Stimulated activated CD4-positive, alpha-beta T cell treated with anti-CD3 and anti-CD28 coated beads, TNF-alpha, amount 100 ng/mL, for 4 hours (primary cell): ENCODE data around the gene ARIH2.
"Not testable (repeated sequence)": the region's sequence is repeated elsewhere in the genome, so short reads cannot be mapped to it uniquely, and the experiment has no call there.

ENCODE experiments used
- DNase-seq, 3 experiments: peaks; one replicate each; pipeline ENCODE4 v3.0.0-alpha.2; 2020; ENCODE audit warnings: low read depth in 3 of 3

Gene ARIH2

DNA sequence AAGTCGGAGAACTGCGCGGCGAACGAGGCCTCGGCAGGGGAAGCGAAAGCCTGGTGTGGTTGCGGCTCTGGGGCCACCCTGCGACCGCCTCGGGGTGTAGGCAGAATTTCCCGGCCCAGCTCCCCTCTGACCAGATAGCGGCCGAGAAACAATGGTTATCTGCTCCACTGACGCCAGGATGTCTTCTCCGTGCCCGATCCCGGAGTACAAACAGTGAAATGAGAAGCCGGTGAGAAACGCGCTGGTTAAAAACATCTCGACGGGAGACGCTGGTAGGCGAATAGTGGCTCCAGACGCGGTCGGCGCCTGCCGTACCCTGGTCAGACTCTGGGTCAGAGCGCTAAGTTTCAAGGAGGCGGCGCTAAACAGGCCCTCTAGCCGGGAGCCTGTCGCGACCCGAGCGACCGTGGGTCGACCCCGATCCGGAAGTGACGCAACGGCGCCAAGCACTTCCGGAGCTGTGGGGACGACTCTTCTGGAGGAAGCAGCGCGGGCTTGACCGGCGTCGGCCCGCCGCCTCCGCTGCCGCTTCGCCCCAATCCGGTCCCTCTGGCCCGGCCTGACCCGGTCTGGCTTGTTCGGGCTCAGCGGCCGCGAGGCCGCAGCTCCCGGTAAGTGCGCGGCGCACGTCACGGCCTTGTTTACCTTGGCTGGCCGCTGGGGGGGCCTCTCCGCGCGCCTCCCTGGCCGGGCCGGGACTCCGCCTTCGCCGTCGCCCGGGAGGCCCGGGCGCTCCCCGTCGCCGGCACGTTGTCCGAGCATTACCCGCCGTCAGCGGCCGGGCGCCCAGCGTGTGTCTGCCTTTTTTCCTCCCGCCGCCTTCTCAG is at the start of gene ARIH2:
Gene ARIH2 (plus strand): TSS at position 455 of the 827 bp plus-strand sequence. CDS start 8,717 bp downstream, outside the sequence.
- peak; percentile 69 to 73 (median 70) for DNase-seq

DNA sequence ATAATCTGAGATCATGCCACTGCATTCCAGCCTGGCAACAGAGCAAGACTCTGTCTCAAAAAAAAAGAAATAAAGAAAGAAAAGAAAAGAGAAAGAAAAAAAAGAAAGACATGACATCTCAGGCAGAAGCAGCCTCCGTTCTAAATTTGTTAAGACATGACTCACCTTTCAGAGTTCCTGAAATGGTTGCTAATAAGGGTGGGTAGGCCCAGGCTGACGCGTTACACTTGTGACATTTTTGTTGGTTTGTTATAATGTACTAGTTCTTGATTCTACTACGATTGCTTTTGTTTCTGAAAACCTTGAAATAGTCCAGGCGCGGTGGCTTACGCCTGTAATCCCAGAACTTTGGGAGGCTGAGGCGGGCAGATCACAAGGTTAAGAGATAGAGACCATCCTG is 41.0 kb upstream of the ARIH2 start:
- DNase-seq, result no peak

DNA sequence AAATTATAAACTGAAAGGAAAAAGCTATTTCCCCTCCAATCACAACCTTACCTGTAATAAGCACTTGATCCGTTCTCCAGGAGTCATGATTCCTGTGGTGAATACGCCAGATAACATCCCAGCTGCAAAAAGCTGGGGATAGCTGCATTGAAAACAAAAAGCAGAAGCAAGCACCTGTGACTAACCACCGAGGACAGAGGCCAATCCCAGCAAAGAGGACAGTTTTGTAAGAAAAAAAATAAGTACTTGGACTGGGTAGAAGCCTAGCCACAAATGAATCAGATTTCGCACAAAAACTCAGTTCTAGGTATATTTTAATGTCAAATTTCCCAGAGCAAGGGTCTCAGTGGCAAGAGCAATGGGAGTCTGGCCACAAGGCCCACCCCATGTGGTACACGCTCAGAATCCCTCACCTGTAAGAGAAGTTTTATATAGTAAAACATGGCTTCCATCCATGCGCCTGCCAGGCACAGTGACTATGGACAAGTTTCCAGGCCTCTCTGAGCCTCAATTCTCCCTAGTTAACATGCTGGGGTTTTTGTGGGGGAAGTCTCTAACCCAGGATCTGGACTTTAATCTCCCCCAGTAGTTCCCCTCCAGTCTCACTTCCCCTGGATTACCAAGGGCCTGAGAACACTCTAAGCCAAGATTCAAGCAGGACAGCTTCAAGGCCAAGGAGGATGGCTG is 39.2 kb upstream of the ARIH2 start:
- DNase-seq, result no peak

- no peak for DNase-seq
Measured at GRCh38 chr3:48879994-48880377, 38.7 kb upstream of the ARIH2 start.

DNA sequence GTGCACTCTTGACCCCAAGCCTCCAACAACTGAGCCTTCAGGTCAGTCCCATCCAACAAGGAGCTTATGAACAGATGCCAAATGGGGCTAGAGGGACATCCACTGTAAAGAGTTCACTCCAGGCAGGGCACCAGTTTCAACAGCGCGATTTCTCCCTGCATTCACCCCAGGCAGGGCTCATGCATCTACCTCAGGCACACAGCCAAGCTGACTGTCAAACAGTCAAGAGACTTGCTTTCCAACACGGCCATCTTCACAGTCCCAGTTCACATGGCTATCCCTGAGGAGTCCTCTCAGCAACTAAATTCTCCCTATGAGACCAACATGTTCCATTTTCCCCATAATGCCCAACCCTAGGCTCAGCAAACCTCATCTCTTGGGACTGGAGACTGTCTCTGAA is 37.6 kb upstream of the ARIH2 start:
- DNase-seq, result no peak

DNA sequence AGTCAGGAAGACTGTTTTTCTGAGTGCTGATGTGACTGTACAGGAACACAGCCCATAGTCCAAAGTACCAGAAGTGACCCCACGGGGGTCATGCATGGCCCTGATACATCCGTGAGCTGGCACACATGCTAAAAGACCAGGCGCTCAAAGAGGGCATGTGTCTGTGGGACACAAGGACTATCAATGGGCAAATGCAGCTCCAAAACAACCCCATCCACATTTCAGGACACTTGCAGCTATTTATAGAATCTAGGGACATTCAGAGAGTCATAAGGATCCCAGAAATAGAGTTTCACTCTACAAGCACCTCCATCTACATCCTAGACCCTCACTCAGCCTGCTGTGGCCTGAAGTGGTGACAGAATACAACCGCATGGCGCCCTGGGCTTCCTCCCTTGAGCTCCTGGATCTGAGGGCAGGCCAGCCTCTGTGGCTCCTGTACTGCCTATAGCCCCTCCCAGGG is 37.0 kb upstream of the ARIH2 start:
- DNase-seq, result no peak

DNA sequence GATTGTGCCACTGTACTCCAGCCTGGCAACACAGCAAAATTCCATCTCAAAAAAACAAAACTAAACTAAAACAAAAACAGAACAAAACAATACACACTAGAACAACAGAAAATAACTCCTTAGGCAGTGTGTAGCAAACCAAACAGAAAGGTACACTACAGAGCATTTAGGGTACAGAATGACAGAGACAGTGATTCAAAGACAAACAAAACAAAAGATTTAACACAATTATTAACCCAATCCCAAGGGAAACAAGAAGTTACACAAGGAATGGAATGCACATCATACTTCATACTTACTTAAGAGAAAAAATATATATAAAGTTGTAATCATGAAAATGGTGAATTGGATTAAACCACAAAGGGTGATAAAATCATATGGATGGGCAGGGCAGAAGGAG is 32.9 kb upstream of the ARIH2 start:
- no peak for DNase-seq

DNA sequence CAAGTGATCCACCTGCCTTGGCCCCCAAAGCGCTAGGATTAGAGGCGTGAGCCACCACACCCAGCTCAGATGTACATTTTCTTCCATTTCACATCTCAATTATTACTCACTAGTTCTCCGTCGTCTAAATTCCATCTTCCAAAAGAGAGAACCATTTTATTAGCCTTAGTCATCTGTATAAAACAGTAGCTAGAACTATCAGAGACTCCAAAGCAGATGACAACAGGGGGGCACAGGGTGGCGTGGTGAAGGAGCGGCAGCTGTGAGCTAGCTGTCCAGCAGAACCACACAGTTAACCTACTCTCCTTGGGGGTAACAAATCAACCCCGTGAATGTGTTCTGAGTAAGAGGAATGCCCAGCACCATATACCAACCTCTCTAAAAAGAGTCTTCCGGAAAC is 27.0 kb upstream of the ARIH2 start:
- DNase-seq, result no peak

- DNase-seq, result no peak
Measured at GRCh38 chr3:48894516-48894915, 24.1 kb upstream of the ARIH2 start.

DNA sequence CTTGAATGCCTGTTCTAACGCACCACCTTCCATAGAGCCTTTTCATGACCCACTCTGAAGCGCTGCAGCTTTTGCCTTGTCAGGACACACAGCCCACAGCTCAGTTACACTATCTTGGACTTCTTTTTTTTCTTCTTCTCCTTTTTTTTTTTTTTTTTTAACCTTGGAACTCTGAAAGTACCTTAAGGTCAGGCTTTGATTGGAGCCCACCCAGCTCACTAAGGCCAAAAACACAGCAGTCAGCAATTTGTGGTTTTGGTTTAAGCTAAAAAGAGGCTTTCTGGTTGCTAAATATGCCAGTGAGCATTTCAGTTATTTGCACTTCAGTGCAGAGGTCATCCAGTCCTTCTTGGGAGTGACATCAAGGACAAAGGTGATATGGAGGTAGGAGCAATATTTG is 21.7 kb upstream of the ARIH2 start:
- no peak for DNase-seq

GRCh38 chr3:48897460-48898376 is 20.9 kb upstream of the ARIH2 start:
- DNase-seq, result no peak

- DNase-seq, result peak; percentile 79 to 84 (median 81)
Measured at GRCh38 chr3:48898383-48899234, 20.0 kb upstream of the ARIH2 start, which contains the start of gene SLC25A20. SLC25A20 (minus strand) TSS chr3:48898882; CDS start chr3:48898794, 88 bp downstream.

- DNase-seq, result no peak
Measured at GRCh38 chr3:48899273-48899672, 19.4 kb upstream of the ARIH2 start.

DNA sequence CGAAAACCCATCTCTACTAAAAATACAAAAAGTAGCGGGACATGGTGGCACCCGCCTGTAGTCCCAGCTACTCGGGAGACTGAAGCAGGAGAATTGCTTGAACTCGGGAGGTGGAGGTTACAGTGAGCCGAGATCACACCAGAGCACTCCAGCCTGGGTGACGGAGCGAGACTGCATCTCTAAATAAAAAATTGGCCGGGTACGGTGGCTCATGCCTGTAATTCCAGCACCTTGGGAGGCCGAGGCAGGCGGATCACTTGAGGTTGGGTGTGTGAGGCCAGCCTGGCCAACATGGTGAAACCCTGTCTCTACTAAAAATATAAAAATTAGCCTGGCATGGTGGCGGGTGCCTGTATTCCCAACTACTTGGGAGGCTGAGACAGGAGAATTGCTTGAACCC is 11.6 kb upstream of the ARIH2 start:
- DNase-seq, result not testable (repeated sequence)

- no peak for DNase-seq
Measured at GRCh38 chr3:48915296-48915695, 3.3 kb upstream of the ARIH2 start.

- peak in 2 of 3 experiments; percentile 11 to 29 for DNase-seq
Measured at GRCh38 chr3:48919215-48920138, 835 bp downstream of the ARIH2 start.

DNA sequence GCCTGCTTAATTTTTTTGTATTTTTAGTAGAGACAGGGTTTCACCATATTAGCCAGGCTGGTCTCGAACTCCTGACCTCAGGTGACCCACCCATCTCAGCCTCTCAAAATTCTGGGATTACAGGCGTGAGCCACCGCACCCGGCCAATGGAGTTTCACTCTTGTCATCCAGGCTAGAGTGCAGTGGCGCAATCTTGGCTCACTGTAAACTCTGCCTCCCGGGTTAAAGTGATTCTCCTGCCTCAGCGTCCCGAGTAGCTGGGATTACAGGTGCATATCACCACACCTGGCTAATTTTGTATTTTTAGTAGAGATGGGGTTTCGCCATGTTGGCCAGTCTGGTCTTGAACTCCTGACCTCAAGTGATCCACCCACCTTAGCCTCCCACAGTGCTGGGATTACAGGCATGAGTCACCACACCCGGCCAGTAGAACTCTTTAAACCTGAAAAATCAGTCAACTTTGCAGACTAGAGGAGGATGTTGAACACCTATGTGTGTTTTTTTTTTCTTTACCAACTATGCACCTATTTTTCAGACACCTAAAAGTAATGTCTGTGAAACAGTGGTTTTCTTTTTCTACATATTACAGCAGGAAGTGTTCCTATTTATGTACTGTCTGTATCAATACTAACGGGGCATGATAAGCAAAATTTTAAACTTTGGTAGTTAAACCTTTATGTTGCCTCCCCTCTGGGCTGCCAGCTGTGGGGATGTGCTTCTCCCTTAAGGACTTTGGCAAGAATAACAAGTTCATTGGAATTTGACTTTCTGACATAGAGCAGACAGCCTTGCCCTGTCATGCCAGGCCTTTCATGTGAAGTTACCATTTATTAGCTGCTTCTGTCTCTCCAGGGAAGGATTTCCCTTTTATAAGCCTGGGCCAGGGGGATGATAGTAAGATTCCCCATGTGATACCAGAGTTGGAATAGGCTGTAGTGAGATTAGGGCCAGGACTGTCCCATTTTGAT is 8.1 kb downstream of the ARIH2 start:
- peak in 1 of 3 experiments; percentile 10 for DNase-seq

- DNase-seq, result no peak
Measured at GRCh38 chr3:48927928-48928327, 9.3 kb downstream of the ARIH2 start.

DNA sequence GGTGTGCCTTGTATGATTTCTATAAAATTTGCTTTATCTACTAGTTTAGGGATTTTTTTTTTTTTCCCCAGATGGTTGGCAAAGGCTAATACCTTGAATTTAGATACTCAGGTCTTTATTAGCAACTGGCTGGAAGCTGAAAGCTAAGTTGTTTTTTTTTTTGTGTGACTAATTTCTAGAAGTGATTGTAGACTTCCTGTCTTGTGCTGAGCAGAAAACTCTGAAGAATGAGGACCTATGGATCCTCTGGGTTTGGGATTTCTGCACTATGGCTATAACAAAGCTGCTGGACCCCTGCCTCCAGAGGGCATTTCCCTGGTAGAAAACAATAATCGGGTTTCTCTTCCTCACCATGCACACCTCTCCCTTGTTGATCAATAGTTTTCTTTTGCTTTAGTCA is 10.0 kb downstream of the ARIH2 start:
- DNase-seq, result no peak
